HG03571 (cell line): ENCODE measurements around the gene CCDC97.
A peak's percentile ranks its signal among the peaks of the same experiment; 100 is the strongest.
"Not testable (repeated sequence)": the region's sequence is repeated elsewhere in the genome, so short reads cannot be mapped to it uniquely, and the experiment has no call there.

Experiments used
- ATAC-seq: cut with Tn5 transposase; IDR thresholded peaks from one replicate; pipeline ENCODE4 v1.9.1; 2021; ENCODE audit not compliant: unreplicated experiment

Gene CCDC97

GRCh38 chr19:41310033-41310831 lies at the start of gene CCDC97:
TSS of gene CCDC97 (plus strand) at chr19:41310172. CDS start at chr19:41310311, 139 bp downstream.
- peak; percentile 54 for ATAC-seq

- no peak for ATAC-seq
These were observed 48.3 kb upstream of the CCDC97 start for GRCh38 chr19:41261474-41262190.

- ATAC-seq, result peak; percentile 10
These were observed 46.7 kb upstream of the CCDC97 start for GRCh38 chr19:41263042-41263849.

- ATAC-seq, result peak; percentile 65
These were observed 46.0 kb upstream of the CCDC97 start, which contains the start of gene HNRNPUL1 for GRCh38 chr19:41263850-41264580. TSS of gene HNRNPUL1 (plus strand) at chr19:41264372. CDS start at chr19:41264504, 132 bp downstream.

- ATAC-seq, result no peak
These were observed 45.2 kb upstream of the CCDC97 start for GRCh38 chr19:41264581-41265394.

- ATAC-seq, result no peak
These were observed 44.4 kb upstream of the CCDC97 start for GRCh38 chr19:41265395-41266153.

- ATAC-seq, result no peak
These were observed 40.9 kb upstream of the CCDC97 start for GRCh38 chr19:41269055-41269454.

- ATAC-seq, result no peak
These were observed 40.4 kb upstream of the CCDC97 start for GRCh38 chr19:41269571-41269970.

- no peak for ATAC-seq
These were observed 36.9 kb upstream of the CCDC97 start for GRCh38 chr19:41273076-41273475.

GRCh38 chr19:41274802-41275201 lies 35.2 kb upstream of the CCDC97 start:
- ATAC-seq, result no peak

GRCh38 chr19:41276231-41276630 lies 33.7 kb upstream of the CCDC97 start:
- ATAC-seq, result no peak

- ATAC-seq, result no peak
These were observed 31.5 kb upstream of the CCDC97 start for GRCh38 chr19:41278478-41278877.

- ATAC-seq, result no peak
These were observed 21.1 kb upstream of the CCDC97 start for GRCh38 chr19:41288673-41289530.

- ATAC-seq, result not testable (repeated sequence)
These were observed 20.2 kb upstream of the CCDC97 start for GRCh38 chr19:41289814-41290213.

- no peak for ATAC-seq
These were observed 15.6 kb upstream of the CCDC97 start for GRCh38 chr19:41294393-41294792.

- no peak for ATAC-seq
These were observed 14.5 kb upstream of the CCDC97 start for GRCh38 chr19:41295499-41295898.

- ATAC-seq, result no peak
These were observed 13.5 kb upstream of the CCDC97 start for GRCh38 chr19:41296433-41296871.
